Caco-2 (cell line): ENCODE data around the gene CLEC18A. TPM values are rescaled to one million over a fixed set of nuclear protein-coding genes. Genes with fewer than 3 reads are reported as not detected.

Source experiments
- BruUV-seq: library from RNA; stranded (reverse); fragments of 400-500 nt; replicated peaks from 2 replicates; lab custom pipeline; 2021; lab: Mats Ljungman, UMichigan
- CTCF ChIA-PET: fragments of 300-600 bp; sonication (Branson Sonifier 250); formaldehyde crosslinking; loops from one replicate; lab custom pipeline; 2022; ENCODE audit warnings: antibody characterized with exemption; lab: Charles Lee
- POLR2A ChIA-PET: fragments of 300-600 bp; sonication (Branson Sonifier 250); formaldehyde crosslinking; loops from one replicate; lab custom pipeline; 2022; ENCODE audit warnings: antibody characterized with exemption; lab: Charles Lee
- DNase-seq, 2 experiments: peaks; one replicate each; pipeline versions ENCODE4 v3.0.0 to v3.0.0-alpha.2; 2020 to 2022
- H3K27me3 ChIP-seq: replicated peaks from 2 replicates; pipeline ENCODE4 v1.6.0; 2011; ENCODE audit warnings: low read length; ENCODE audit not compliant: control insufficient read depth, insufficient read depth
- H3K36me3 ChIP-seq: 2 replicates; pipeline ENCODE4 v1.5.1; 2011; ENCODE audit warnings: low read length; ENCODE audit not compliant: control insufficient read depth, insufficient read depth
- H3K4me1 ChIP-seq: fragments of 250-450 bp; sonication (Bioruptor Pico); 2 replicates; pipeline ENCODE4 v1.5.1; 2020; ENCODE audit warnings: mild to moderate bottlenecking
- H3K4me3 ChIP-seq: 2 replicates; pipeline ENCODE4 v1.5.1; 2011; ENCODE audit warnings: low read depth, mild to moderate bottlenecking, control low read depth, low read length
- H3K9me3 ChIP-seq: fragments of 250-450 bp; sonication (Bioruptor Pico); 2 replicates; pipeline ENCODE4 v1.5.1; 2020; ENCODE audit warnings: mild to moderate bottlenecking, moderate library complexity
- H3K27ac Mint-ChIP-seq: one replicate; pipeline ENCODE4 v1.8.0; 2022; ENCODE audit warnings: mixed read lengths; ENCODE audit not compliant: unreplicated experiment
- H3K27me3 Mint-ChIP-seq: one replicate; pipeline ENCODE4 v1.8.0; 2022; ENCODE audit warnings: mixed read lengths; ENCODE audit not compliant: insufficient read depth, unreplicated experiment
- H3K36me3 Mint-ChIP-seq: one replicate; pipeline ENCODE4 v1.8.0; 2022; ENCODE audit warnings: mild to moderate bottlenecking, mixed read lengths; ENCODE audit not compliant: insufficient read depth, unreplicated experiment
- H3K4me1 Mint-ChIP-seq: one replicate; pipeline ENCODE4 v1.8.0; 2022; ENCODE audit warnings: low read depth, mixed read lengths; ENCODE audit not compliant: unreplicated experiment
- H3K4me3 Mint-ChIP-seq: one replicate; pipeline ENCODE4 v1.8.0; 2022; ENCODE audit warnings: mild to moderate bottlenecking, moderate library complexity, mixed read lengths; ENCODE audit not compliant: unreplicated experiment
- H3K9me3 Mint-ChIP-seq: one replicate; pipeline ENCODE4 v1.8.0; 2022; ENCODE audit warnings: mixed read lengths; ENCODE audit not compliant: unreplicated experiment
- CTCF ChIP-seq, 2 experiments: fragments of 200-600 bp in 1 of 2; IDR thresholded peaks; 1 replicate in 1 of 2; 2 replicates in 1 of 2; pipeline versions ENCODE4 v1.5.1 to v1.8.0; 2011 to 2022; ENCODE audit warnings: antibody characterized with exemption in 1 of 2, control low read depth in 1 of 2, inconsistent platforms in 1 of 2, low read depth in 1 of 2, low read length in 1 of 2, mild to moderate bottlenecking in 1 of 2, moderate library complexity in 1 of 2; ENCODE audit not compliant: insufficient read depth in 1 of 2, severe bottlenecking in 1 of 2, unreplicated experiment in 1 of 2
- intact Hi-C: fragments of 100-400 bp; cut with micrococcal nuclease; formaldehyde crosslinking; loops from one replicate; pipeline ENCODE4 v1.10.0; 2022; ENCODE audit not compliant: unreplicated experiment
- total RNA-seq: library from RNA; stranded (reverse); gene quantifications from 2 replicates; pipeline ENCODE4 v1.2.3, GENCODE V29; 2022

The CLEC18A gene
- total RNA-seq, 1 experiment from 2014 or later, result 1.3 TPM

GRCh38 chr16:69939821-69940585 lies 11.1 kb upstream of the CLEC18A start:
- Mint-ChIP-seq H3K9me3 (no peaks in the 10 kb centered on the region), H3K27me3 (no peaks in the 10 kb centered on the region), H3K4me3 (no peak overlapping the region), H3K36me3 (peaks cover 13% of the 10 kb centered on the region), H3K4me1 (no peaks in the 10 kb centered on the region), H3K27ac (no peak overlapping the region)
- H3K9me3 ChIP-seq, result no peaks in the 10 kb centered on the region
- peaks cover 3% of the 10 kb centered on the region for H3K36me3 ChIP-seq
- BruUV-seq, result no TSS peak
- intact Hi-C loops, result no loop called here
- H3K4me3 ChIP-seq, result no peak overlapping the region
- POLR2A ChIA-PET, result no interaction called here
- CTCF ChIA-PET, result interaction anchor here (1.0 kb wide), 1 partner anchor 66 kb away, joined by 3 read pairs; no protein-coding TSS in a partner anchor
- TF ChIP-seq CTCF (IDR thresholded peaks at IDR 0.05; ENCODE audit: insufficient read depth in 1 of 2, low read depth in 1 of 2, low read length in 1 of 2, severe bottlenecking in 1 of 2, unreplicated experiment in 1 of 2), result no peak
- no peaks in the 10 kb centered on the region for H3K27me3 ChIP-seq
- no peak for DNase-seq
- H3K4me1 ChIP-seq, result no peaks in the 10 kb centered on the region

- Mint-ChIP-seq H3K9me3 (no peaks in the 10 kb centered on the region), H3K36me3 (peaks cover 10% of the 10 kb centered on the region), H3K4me1 (no peaks in the 10 kb centered on the region), H3K27me3 (no peaks in the 10 kb centered on the region), H3K4me3 (no peak overlapping the region), H3K27ac (no peak overlapping the region)
- no peaks in the 10 kb centered on the region for H3K27me3 ChIP-seq
- no TSS peak for BruUV-seq
- POLR2A ChIA-PET, result no interaction called here
- no peak for TF ChIP-seq CTCF (IDR thresholded peaks at IDR 0.05; ENCODE audit: insufficient read depth in 1 of 2, low read depth in 1 of 2, low read length in 1 of 2, severe bottlenecking in 1 of 2, unreplicated experiment in 1 of 2)
- no peak overlapping the region for H3K4me3 ChIP-seq
- peaks cover 3% of the 10 kb centered on the region for H3K36me3 ChIP-seq
- H3K4me1 ChIP-seq, result no peaks in the 10 kb centered on the region
- CTCF ChIA-PET, result no interaction called here
- DNase-seq, result no peak
- no peaks in the 10 kb centered on the region for H3K9me3 ChIP-seq
- intact Hi-C loops, result no loop called here
Measured at GRCh38 chr16:69940676-69941075, 10.5 kb upstream of the CLEC18A start.

- H3K36me3 ChIP-seq, result peaks cover 3% of the 10 kb centered on the region
- H3K4me1 Mint-ChIP-seq, result no peaks in the 10 kb centered on the region
- no peaks in the 10 kb centered on the region for H3K9me3 Mint-ChIP-seq
- H3K9me3 ChIP-seq, result no peaks in the 10 kb centered on the region
- ChIA-PET POLR2A (no interaction called here), CTCF (no interaction called here)
- peaks cover 10% of the 10 kb centered on the region for H3K36me3 Mint-ChIP-seq
- no peak overlapping the region for H3K4me3 ChIP-seq
- no peak for TF ChIP-seq CTCF (IDR thresholded peaks at IDR 0.05; ENCODE audit: insufficient read depth in 1 of 2, low read depth in 1 of 2, low read length in 1 of 2, severe bottlenecking in 1 of 2, unreplicated experiment in 1 of 2)
- H3K27ac Mint-ChIP-seq, result no peak overlapping the region
- no peaks in the 10 kb centered on the region for H3K27me3 Mint-ChIP-seq
- no peak for DNase-seq
- no TSS peak for BruUV-seq
- intact Hi-C loops, result no loop called here
- H3K27me3 ChIP-seq, result no peaks in the 10 kb centered on the region
- no peaks in the 10 kb centered on the region for H3K4me1 ChIP-seq
- H3K4me3 Mint-ChIP-seq, result no peak overlapping the region
Measured at GRCh38 chr16:69941251-69942098, 9.7 kb upstream of the CLEC18A start.
